Kidney (tissue), 14 donors: Measurements from ENCODE around the gene ANKAR. TPM values are rescaled to one million over a fixed set of nuclear protein-coding genes. Genes with fewer than 3 reads are reported as not detected.

Experiments
- DNase-seq, 5 donors: peaks; one replicate each; pipeline ENCODE4 v3.0.0-alpha.2; 2013 to 2020
- FAIRE-seq: peaks from 2 replicates; lab custom pipeline; 2012; peaks lifted over from hg19 to GRCh38; lab: Jason Lieb, UNC
- H3K27ac ChIP-seq, 2 donors: one replicate each; pipeline ENCODE4 v1.7.0; 2013; ENCODE audit warnings: low read depth in 2 of 2, low read length in 2 of 2, inconsistent platforms in 1 of 2
- H3K27me3 ChIP-seq: one replicate; pipeline ENCODE4 v1.7.1; 2013; ENCODE audit warnings: low read length, inconsistent platforms; ENCODE audit not compliant: control insufficient read depth, insufficient read depth
- H3K36me3 ChIP-seq, 3 donors: one replicate each; pipeline versions ENCODE4 v1.7.0 to v1.7.1; 2013; ENCODE audit warnings: low read length in 3 of 3, control low read depth in 1 of 3, inconsistent platforms in 1 of 3; ENCODE audit not compliant: insufficient read depth in 3 of 3, control insufficient read depth in 2 of 3
- H3K4me1 ChIP-seq, 3 donors: one replicate each; pipeline versions ENCODE4 v1.7.0 to v1.7.1; 2013; ENCODE audit warnings: low read length in 3 of 3, inconsistent platforms in 1 of 3, low read depth in 1 of 3; ENCODE audit not compliant: control insufficient read depth in 2 of 3, insufficient read depth in 2 of 3
- H3K4me3 ChIP-seq, 3 donors: one replicate each; pipeline versions ENCODE4 v1.7.0 to v1.8.1; 2013; ENCODE audit warnings: low read length in 3 of 3, control low read depth in 1 of 3, inconsistent platforms in 1 of 3
- H3K9ac ChIP-seq, 3 donors: one replicate each; pipeline versions ENCODE4 v1.7.0 to v1.7.1; 2013; ENCODE audit warnings: low read length in 3 of 3, control low read depth in 1 of 3, inconsistent platforms in 1 of 3
- H3K9me3 ChIP-seq, 3 donors: one replicate each; pipeline versions ENCODE4 v1.7.0 to v1.7.1; 2013; ENCODE audit warnings: low read length in 3 of 3, control low read depth in 1 of 3, inconsistent platforms in 1 of 3; ENCODE audit not compliant: control insufficient read depth in 2 of 3, insufficient read depth in 1 of 3
- CTCF ChIP-seq: IDR thresholded peaks from 3 replicates; pipeline ENCODE4 v1.5.1; 2012; ENCODE audit warnings: mild to moderate bottlenecking, moderate library complexity, borderline replicate concordance; ENCODE audit not compliant: insufficient read depth; ENCODE audit errors: extremely low read depth
- intact Hi-C: fragments of 100-400 bp; cut with DNase I; formaldehyde crosslinking; loops from one replicate; pipeline ENCODE4 v1.11.1; 2022
- polyA plus RNA-seq: library from polyadenylated mRNA; stranded (reverse); fragments of 350-450 nt; fragmentation: Illumina TruSeq; extraction: RNeasy Lipid Tissue Mini Kit (QIAGEN cat#74804); gene quantifications from one replicate; pipeline ENCODE4 v1.2.3, GENCODE V29; 2014; ENCODE audit warnings: low read depth, low replicate concordance; ENCODE audit not compliant: insufficient read depth
- total RNA-seq: library from RNA; stranded (reverse); fragmentation: NEBNext Ultra II Directional; extraction: Animal tissue kit (Norgen Biotek cat#: 25700); gene quantifications from one replicate; pipeline ENCODE4 v1.2.1, GENCODE V29; 2021
- donor health status: control.
- donor health status: control.
- donor health status: control.
- donor health status: control.
- donor health status: control.
- donor health status: DM: yes; HTN: yes; CAD: no.
- donor health status: Normal renal cell carcinoma (clear cell type).

The ANKAR gene
- total and polyA plus RNA-seq, 2 donors from 2014 or later: 3.4 to 12.4 TPM

DNA sequence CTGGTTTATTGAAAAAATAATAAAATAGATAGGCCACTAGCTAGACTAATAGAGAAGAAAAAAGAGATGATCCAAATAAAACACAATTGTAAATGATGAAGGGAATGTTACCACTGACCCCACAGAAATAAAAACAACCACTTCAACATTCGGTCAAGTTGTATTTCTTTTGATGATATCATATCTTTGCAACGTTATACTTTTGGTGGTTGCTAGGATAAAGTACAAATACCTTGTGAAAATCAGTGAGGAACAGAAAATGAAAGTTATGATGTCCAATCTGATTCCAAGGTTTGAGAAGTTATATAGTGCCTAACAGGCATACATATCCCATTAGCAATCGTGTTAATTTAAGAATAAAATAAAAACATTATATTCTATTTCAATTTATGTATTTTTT is 19.8 kb upstream of the ANKAR start:
- no peaks in the 10 kb centered on the region for H3K4me1 ChIP-seq
- no peaks in the 10 kb centered on the region for H3K27me3 ChIP-seq
- no peak overlapping the region for H3K27ac ChIP-seq
- FAIRE-seq: no peak
- H3K9ac ChIP-seq: no peak overlapping the region
- no peaks in the 10 kb centered on the region for H3K9me3 ChIP-seq
- H3K4me3 ChIP-seq: no peak overlapping the region
- no peak for TF ChIP-seq CTCF
- no peaks in the 10 kb centered on the region for H3K36me3 ChIP-seq
- intact Hi-C loops: no loop called here
- DNase-seq: no peak

- Histone ChIP-seq H3K9ac (no peak overlapping the region), H3K27ac (no peak overlapping the region), H3K4me3 (no peak overlapping the region), H3K9me3 (no peaks in the 10 kb centered on the region), H3K36me3 (no peaks in the 10 kb centered on the region), H3K4me1 (peaks cover 0 to 6% (median 0%) of the 10 kb centered on the region in 3 donors), H3K27me3 (no peaks in the 10 kb centered on the region)
- intact Hi-C loops: no loop called here
- DNase-seq: no peak
- TF ChIP-seq CTCF: no peak
- FAIRE-seq: no peak
These were observed 16.6 kb upstream of the ANKAR start for GRCh38 chr2:189657867-189658266.

- Histone ChIP-seq H3K27ac (no peak overlapping the region), H3K27me3 (no peaks in the 10 kb centered on the region), H3K4me3 (no peak overlapping the region), H3K4me1 (peaks cover 0 to 6% (median 0%) of the 10 kb centered on the region in 3 donors), H3K9me3 (no peaks in the 10 kb centered on the region), H3K36me3 (no peaks in the 10 kb centered on the region), H3K9ac (no peak overlapping the region)
- intact Hi-C loops: no loop called here
- TF ChIP-seq CTCF: no peak
- DNase-seq (no peak), FAIRE-seq (no peak)
These were observed 15.9 kb upstream of the ANKAR start for GRCh38 chr2:189658306-189659212.
